Left lung (tissue), 10 donors: ENCODE data around the gene PDE11A. TPM values are rescaled to one million over a fixed set of nuclear protein-coding genes. Genes with fewer than 3 reads are reported as not detected.
A peak's percentile ranks its signal among the peaks of the same experiment; 100 is the strongest.

ENCODE experiments used
- ATAC-seq: fragments of 200-7000 bp; cut with Tn5 transposase; one replicate; pipeline ENCODE4 v1.9.1; 2020; ENCODE audit warnings: moderate library complexity
- DNase-seq, 4 donors: peaks; one replicate each; pipeline ENCODE4 v3.0.0-alpha.2; 2013 to 2020
- H3K27ac ChIP-seq, 2 donors: fragments of 200-600 bp; sonication (generic) in 1 of 2; one replicate each; pipeline versions ENCODE4 v1.5.0 to v1.8.0; 2020 to 2021
- H3K27me3 ChIP-seq, 2 donors: fragments of 200-600 bp; sonication (generic) in 1 of 2; one replicate each; pipeline versions ENCODE4 v1.5.0 to v1.8.0; 2020 to 2021
- H3K36me3 ChIP-seq, 2 donors: fragments of 200-600 bp; sonication (generic) in 1 of 2; one replicate each; pipeline versions ENCODE4 v1.5.0 to v1.8.0; 2020 to 2021
- H3K4me1 ChIP-seq, 2 donors: fragments of 200-600 bp; one replicate each; pipeline ENCODE4 v1.8.0; 2021
- H3K4me3 ChIP-seq, 2 donors: fragments of 200-600 bp; sonication (generic) in 1 of 2; one replicate each; pipeline versions ENCODE4 v1.5.0 to v1.8.0; 2020 to 2021; ENCODE audit warnings: mild to moderate bottlenecking in 1 of 2
- H3K9me3 ChIP-seq, 2 donors: fragments of 200-600 bp; sonication (generic) in 1 of 2; one replicate each; pipeline versions ENCODE4 v1.5.0 to v1.8.0; 2020 to 2021
- CTCF ChIP-seq, 2 donors: fragments of 200-600 bp; sonication (generic) in 1 of 2; IDR thresholded peaks; one replicate each; pipeline versions ENCODE4 v1.5.0 to v1.8.0; 2021; ENCODE audit warnings: antibody characterized with exemption in 2 of 2
- intact Hi-C, 2 donors: fragments of 100-400 bp; cut with DNase I; formaldehyde crosslinking; loops; one replicate each; pipeline versions ENCODE4 v1.11.2 to v1.14.2; 2022
- polyA plus RNA-seq, 6 donors: library from polyadenylated mRNA; unstranded; fragments of 120-200 nt; gene quantifications; one replicate each; pipeline ENCODE4 v1.2.1, GENCODE V29; 2013; ENCODE audit not compliant: insufficient read length in 6 of 6
- total RNA-seq, 2 donors: library from RNA; stranded (reverse); fragmentation: NEBNext Ultra II Directional; extraction: Animal tissue kit (Norgen Biotek cat#: 25700); gene quantifications; one replicate each; pipeline ENCODE4 v1.2.1, GENCODE V29; 2021
- donor health status: DM: no; HTN: yes; CAD: no.
- donor health status: DM: no; HTN: no; CAD: no.

Gene PDE11A
- total and polyA plus RNA-seq, 8 donors = 0.24 to 0.73 (median 0.35) TPM

- intact Hi-C loops = no loop called here
Observed at GRCh38 chr2:177914247-177914646, 158.3 kb downstream of the PDE11A start.

DNA sequence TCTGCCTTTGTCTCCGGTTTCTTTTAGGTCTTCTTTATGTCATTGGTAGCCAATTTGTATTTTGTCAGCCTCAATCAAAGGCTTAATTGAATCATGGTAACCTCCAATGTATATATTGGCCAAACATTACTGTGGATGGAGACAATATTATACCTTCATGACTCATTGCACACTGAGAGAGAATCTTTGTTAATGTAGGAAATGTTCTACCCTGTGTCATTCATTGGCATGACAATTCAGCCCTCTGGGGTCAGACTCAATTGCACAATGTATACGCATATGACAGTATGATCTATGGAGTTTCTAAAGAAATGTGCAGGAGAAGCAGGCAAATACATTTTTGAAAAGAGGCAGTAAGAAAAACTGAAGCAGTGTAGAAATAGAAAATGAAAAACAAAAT is 162.6 kb downstream of the PDE11A start:
- DNase-seq = no peak
- H3K9me3 ChIP-seq = no peaks in the 10 kb centered on the region
- no peak for ATAC-seq
- H3K27ac ChIP-seq = no peak overlapping the region
- no peak for TF ChIP-seq CTCF (IDR thresholded peaks at IDR 0.05)
- H3K27me3 ChIP-seq = no peaks in the 10 kb centered on the region
- H3K4me3 ChIP-seq = no peak overlapping the region
- H3K4me1 ChIP-seq = no peaks in the 10 kb centered on the region
- intact Hi-C loops = no loop called here
- no peaks in the 10 kb centered on the region for H3K36me3 ChIP-seq

More at GRCh38 chr2:177914247-177914646, 158.3 kb downstream of the PDE11A start:
- H3K27ac ChIP-seq = no peak overlapping the region
- H3K27me3 ChIP-seq = no peaks in the 10 kb centered on the region
- no peaks in the 10 kb centered on the region for H3K36me3 ChIP-seq
- no peak for TF ChIP-seq CTCF (IDR thresholded peaks at IDR 0.05)
- no peaks in the 10 kb centered on the region for H3K4me1 ChIP-seq
- H3K4me3 ChIP-seq = no peak overlapping the region
- DNase-seq (no peak), ATAC-seq (no peak)
- no peaks in the 10 kb centered on the region for H3K9me3 ChIP-seq

GRCh38 chr2:177908824-177909223 is 163.8 kb downstream of the PDE11A start:
- Histone ChIP-seq H3K4me3 (no peak overlapping the region), H3K27ac (no peak overlapping the region), H3K27me3 (no peaks in the 10 kb centered on the region), H3K36me3 (no peaks in the 10 kb centered on the region), H3K4me1 (no peaks in the 10 kb centered on the region), H3K9me3 (no peaks in the 10 kb centered on the region)
- ATAC-seq (no peak), DNase-seq (no peak)
- intact Hi-C loops = no loop called here
- no peak for TF ChIP-seq CTCF (IDR thresholded peaks at IDR 0.05)

GRCh38 chr2:177908182-177908581 is 164.4 kb downstream of the PDE11A start:
- no peak for ATAC-seq
- H3K9me3 ChIP-seq = no peaks in the 10 kb centered on the region
- TF ChIP-seq CTCF (IDR thresholded peaks at IDR 0.05) = no peak

DNA sequence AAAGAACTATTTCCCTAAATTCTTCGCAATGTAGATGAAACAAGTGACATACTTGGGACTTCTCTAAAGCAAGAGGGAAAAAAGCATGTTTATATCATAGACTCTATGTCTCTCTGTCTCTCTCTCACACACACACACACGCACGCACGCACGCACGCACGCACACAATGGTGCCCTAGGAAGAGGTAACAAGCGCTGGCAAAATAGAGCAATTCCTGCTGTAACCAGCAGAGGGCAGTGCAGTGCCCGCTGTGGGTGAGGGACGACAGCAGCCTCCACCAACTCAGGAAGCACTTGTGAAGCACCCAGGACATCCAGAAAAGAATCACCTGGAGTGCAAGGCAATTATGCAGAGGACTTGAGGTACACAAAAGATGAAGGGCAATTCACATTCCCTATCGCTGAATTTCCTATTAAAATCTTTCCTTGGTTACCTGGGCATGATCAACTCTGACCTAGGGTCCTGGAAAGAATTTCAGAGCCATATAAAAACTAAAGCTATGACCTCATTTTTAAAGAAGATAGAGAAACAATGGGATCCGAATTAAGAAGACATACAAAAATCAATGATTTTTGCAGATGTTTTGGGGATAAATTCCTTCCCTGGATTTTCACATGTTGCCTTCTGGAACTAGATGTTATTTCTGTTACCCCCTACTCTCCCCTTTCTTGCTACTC is 166.4 kb downstream of the PDE11A start:
- peak; percentile 96 for ATAC-seq

More at GRCh38 chr2:177908182-177908581, 164.4 kb downstream of the PDE11A start:
- no peak for DNase-seq
- Histone ChIP-seq H3K27ac (no peak overlapping the region), H3K4me3 (no peak overlapping the region), H3K4me1 (no peaks in the 10 kb centered on the region), H3K27me3 (no peaks in the 10 kb centered on the region), H3K36me3 (no peaks in the 10 kb centered on the region)
- intact Hi-C loops = no loop called here

More for the DNA sequence above, 166.4 kb downstream of the PDE11A start:
- no peaks in the 10 kb centered on the region for H3K27me3 ChIP-seq
- TF ChIP-seq CTCF (IDR thresholded peaks at IDR 0.05) = peak; percentile 70 to 80
- no peak overlapping the region for H3K4me3 ChIP-seq
- intact Hi-C loops = no loop called here
- no peaks in the 10 kb centered on the region for H3K36me3 ChIP-seq
- H3K27ac ChIP-seq = no peak overlapping the region
- DNase-seq = peak; percentile 16 to 76 (median 44)
- no peaks in the 10 kb centered on the region for H3K9me3 ChIP-seq
- no peaks in the 10 kb centered on the region for H3K4me1 ChIP-seq
